HCT116 (cell line): Measurements from ENCODE around the gene LZTR1. TPM values are rescaled to one million over a fixed set of nuclear protein-coding genes. Genes with fewer than 3 reads are reported as not detected.

ENCODE experiments used
- ATAC-seq: fragments of 200-7000 bp; cut with Tn5 transposase; 2 replicates; pipeline ENCODE4 v1.9.1; 2020; ENCODE audit warnings: mild to moderate bottlenecking, moderate library complexity
- BruUV-seq: library from RNA; stranded (reverse); fragments of 400-500 nt; replicated peaks from 2 replicates; lab custom pipeline; 2021; lab: Mats Ljungman, UMichigan
- CTCF ChIA-PET: fragments of 300-600 bp; sonication (Branson Sonifier 250); formaldehyde crosslinking; loops from one replicate; lab custom pipeline; 2021; ENCODE audit warnings: antibody characterized with exemption; lab: Charles Lee
- POLR2A ChIA-PET: fragments of 300-600, 350-600 bp; sonication (Branson Sonifier 250); formaldehyde crosslinking; loops from one replicate; lab custom pipeline; 2021; ENCODE audit warnings: antibody characterized with exemption; lab: Charles Lee
- RAD21 ChIA-PET, 2 experiments: fragments of 300-600 bp; sonication (Branson Sonifier 250); formaldehyde crosslinking; loops; one replicate each; lab custom pipeline; 2023; ENCODE audit warnings: low total read pairs in 2 of 2; ENCODE audit not compliant: uncharacterized antibody in 2 of 2, unreplicated experiment in 2 of 2, low non-redundant PET in 1 of 2; lab: Charles Lee
- DNase-seq: peaks from one replicate; pipeline ENCODE4 v3.0.0-alpha.2; 2010; ENCODE audit warnings: low read depth, low spot score
- H2AFZ ChIP-seq: fragments of 200-600 bp; shearing (Covaris generic), sonication (generic); 2 replicates; pipeline ENCODE4 v1.6.1; 2017; ENCODE audit warnings: low read depth, mixed run types, mixed read lengths, antibody characterized with exemption, low read length; ENCODE audit not compliant: poor library complexity, severe bottlenecking
- H3K27ac ChIP-seq: 2 replicates; pipeline ENCODE4 v1.5.1; 2012; ENCODE audit warnings: low read depth, low read length
- H3K27me3 ChIP-seq: fragments of 200-600 bp; sonication (generic); 2 replicates; pipeline ENCODE4 v1.6.1; 2016; ENCODE audit warnings: mixed run types, low read length, mixed read lengths; ENCODE audit not compliant: insufficient read depth
- H3K36me3 ChIP-seq, 2 experiments: fragments of 200-500 bp in 1 of 2; fragments of 200-600 bp in 1 of 2; sonication (Bioruptor generic) in 1 of 2; sonication (generic) in 1 of 2; 2 replicates each; pipeline versions ENCODE4 v1.5.1 to v1.6.1; 2014 to 2016; ENCODE audit warnings: low read length in 2 of 2, inconsistent platforms in 1 of 2, mixed read lengths in 1 of 2, mixed run types in 1 of 2; ENCODE audit not compliant: insufficient read depth in 2 of 2, control insufficient read depth in 1 of 2
- H3K4me1 ChIP-seq, 2 experiments: fragments of 200-600 bp in 1 of 2; sonication (generic) in 1 of 2; 2 replicates each; pipeline versions ENCODE4 v1.5.1 to v1.6.1; 2012 to 2017; ENCODE audit warnings: low read length in 2 of 2, inconsistent platforms in 1 of 2, mild to moderate bottlenecking in 1 of 2, mixed read lengths in 1 of 2, mixed run types in 1 of 2, moderate library complexity in 1 of 2; ENCODE audit not compliant: insufficient read depth in 2 of 2, control insufficient read depth in 1 of 2
- H3K4me2 ChIP-seq: fragments of 200-600 bp; sonication (generic); 2 replicates; pipeline ENCODE4 v1.6.1; 2017; ENCODE audit warnings: mixed run types, low read length, mixed read lengths
- H3K4me3 ChIP-seq, 2 experiments: fragments of 200-600 bp in 1 of 2; sonication (generic) in 1 of 2; replicated peaks in 1 of 2; 2 replicates each; pipeline ENCODE4 v1.5.1; 2011 to 2016; ENCODE audit warnings: low read length in 2 of 2, control low read depth in 1 of 2, low read depth in 1 of 2, mild to moderate bottlenecking in 1 of 2, mixed read lengths in 1 of 2, mixed run types in 1 of 2
- H3K79me2 ChIP-seq: fragments of 200-600 bp; sonication (generic); 2 replicates; pipeline ENCODE4 v1.6.1; 2017; ENCODE audit warnings: mild to moderate bottlenecking, mixed run types, low read length, moderate library complexity, mixed read lengths; ENCODE audit not compliant: insufficient read depth
- H3K9ac ChIP-seq: fragments of 200-600 bp; sonication (generic); 2 replicates; pipeline ENCODE4 v1.6.1; 2016; ENCODE audit warnings: low read length, mixed read lengths
- H3K9me2 ChIP-seq: fragments of 200-600 bp; sonication (generic), shearing (Covaris generic); 2 replicates; pipeline ENCODE4 v1.6.1; 2017; ENCODE audit warnings: mixed run types, mild to moderate bottlenecking, moderate library complexity; ENCODE audit not compliant: insufficient read depth
- H3K9me3 ChIP-seq, 2 experiments: fragments of 200-500 bp in 1 of 2; fragments of 200-600 bp in 1 of 2; sonication (Bioruptor generic) in 1 of 2; sonication (generic) in 1 of 2; 2 replicates each; pipeline ENCODE4 v1.6.1; 2014 to 2017; ENCODE audit warnings: low read length in 2 of 2, mixed read lengths in 2 of 2, inconsistent platforms in 1 of 2, low read depth in 1 of 2, mild to moderate bottlenecking in 1 of 2, mixed run types in 1 of 2, moderate library complexity in 1 of 2; ENCODE audit not compliant: control insufficient read depth in 1 of 2, insufficient read depth in 1 of 2
- H4K20me1 ChIP-seq: fragments of 200-600 bp; sonication (generic), shearing (Covaris generic); 2 replicates; pipeline ENCODE4 v1.6.1; 2017; ENCODE audit warnings: mixed run types, mild to moderate bottlenecking, moderate library complexity; ENCODE audit not compliant: insufficient read depth
- ATF3 ChIP-seq: IDR thresholded peaks from 2 replicates; pipeline ENCODE4 v1.6.1; 2012
- CEBPB ChIP-seq: IDR thresholded peaks from 2 replicates; pipeline ENCODE4 v1.6.1; 2012; ENCODE audit warnings: low read depth
- CTCF ChIP-seq, 3 experiments: fragments of 200-600 bp in 1 of 3; sonication (generic) in 1 of 3; IDR thresholded peaks in 2 of 3; conservative IDR thresholded peaks in 1 of 3; 2 replicates each; pipeline ENCODE4 v1.5.1; 2012 to 2017; ENCODE audit warnings: low read depth in 2 of 3, low read length in 2 of 3, antibody characterized with exemption in 1 of 3, borderline replicate concordance in 1 of 3, control low read depth in 1 of 3, mild to moderate bottlenecking in 1 of 3, mixed read lengths in 1 of 3, mixed run types in 1 of 3, moderate library complexity in 1 of 3; ENCODE audit not compliant: insufficient read depth in 1 of 3
- EGR1 ChIP-seq: IDR thresholded peaks from 2 replicates; pipeline ENCODE4 v1.6.1; 2012; ENCODE audit warnings: low read depth
- ELF1 ChIP-seq: IDR thresholded peaks from 2 replicates; pipeline ENCODE4 v1.6.1; 2012; ENCODE audit warnings: low read depth, borderline replicate concordance
- EZH2 ChIP-seq: fragments of 200-600 bp; sonication (generic); IDR thresholded peaks from 2 replicates; pipeline ENCODE4 v1.6.1; 2017; ENCODE audit warnings: antibody characterized with exemption, mixed run types
- EZH2phosphoT487 ChIP-seq: fragments of 200-600 bp; IDR thresholded peaks from 2 replicates; pipeline ENCODE4 v1.6.1; 2018; ENCODE audit warnings: antibody characterized with exemption, borderline replicate concordance
- FOSL1 ChIP-seq: IDR thresholded peaks from 2 replicates; pipeline ENCODE4 v1.6.1; 2012; ENCODE audit warnings: low read depth
- JUND ChIP-seq: IDR thresholded peaks from 2 replicates; pipeline ENCODE4 v1.6.1; 2012
- MAX ChIP-seq: IDR thresholded peaks from 2 replicates; pipeline ENCODE4 v1.6.1; 2012
- RAD21 ChIP-seq: IDR thresholded peaks from 2 replicates; pipeline ENCODE4 v1.6.1; 2012; ENCODE audit warnings: low read depth, mild to moderate bottlenecking
- REST ChIP-seq: IDR thresholded peaks from 2 replicates; pipeline ENCODE4 v1.6.1; 2012; ENCODE audit warnings: low read depth
- SIN3A ChIP-seq: IDR thresholded peaks from 2 replicates; pipeline ENCODE4 v1.6.1; 2012; ENCODE audit warnings: low read depth
- SRF ChIP-seq: IDR thresholded peaks from 2 replicates; pipeline ENCODE4 v1.6.1; 2012; ENCODE audit warnings: low read depth
- YY1 ChIP-seq: IDR thresholded peaks from 2 replicates; pipeline ENCODE4 v1.6.1; 2011; ENCODE audit warnings: low read length, low read depth, moderate library complexity, mild to moderate bottlenecking; ENCODE audit not compliant: insufficient replicate concordance; ENCODE audit errors: extremely low read depth
- ZBTB33 ChIP-seq: IDR thresholded peaks from 2 replicates; pipeline ENCODE4 v1.6.1; 2011; ENCODE audit warnings: mild to moderate bottlenecking, low read length, moderate library complexity; ENCODE audit not compliant: insufficient replicate concordance; ENCODE audit errors: extremely low read depth
- ZNF274 ChIP-seq: fragments of 200-500 bp; sonication (Bioruptor generic); IDR thresholded peaks from 2 replicates; pipeline ENCODE4 v1.6.1; 2014; ENCODE audit warnings: mild to moderate bottlenecking, low read depth, low read length, inconsistent platforms
- intact Hi-C: fragments of 100-400 bp; cut with micrococcal nuclease; formaldehyde crosslinking; loops from 2 replicates; pipeline ENCODE4 v1.10.0; 2022
- total RNA-seq: library from RNA; stranded (reverse); gene quantifications from one replicate; pipeline ENCODE4 v1.2.1, GENCODE V29; 2021; ENCODE audit not compliant: unreplicated experiment

LZTR1 gene
- total RNA-seq, 1 experiment from 2014 or later = 56.5 TPM

- ChIA-PET CTCF (no interaction called here), POLR2A (no interaction called here), RAD21 (no interaction called here)
- Histone ChIP-seq H3K27ac (no peak overlapping the region), H3K4me3 (no peak overlapping the region), H3K79me2 (no peaks in the 10 kb centered on the region), H3K4me2 (no peak overlapping the region), H3K27me3 (no peaks in the 10 kb centered on the region), H4K20me1 (no peaks in the 10 kb centered on the region), H3K9ac (no peak overlapping the region), H3K4me1 (no peaks in the 10 kb centered on the region), H2AFZ (no peak overlapping the region), H3K9me2 (no peaks in the 10 kb centered on the region), H3K36me3 (no peaks in the 10 kb centered on the region), H3K9me3 (no peaks in the 10 kb centered on the region)
- DNase-seq (no peak), ATAC-seq (no peak)
- intact Hi-C loops = no loop called here
- no TSS peak for BruUV-seq
- no peak for TF ChIP-seq SRF
- TF ChIP-seq ATF3 = no peak
- no peak for TF ChIP-seq ZNF274
- no peak for TF ChIP-seq YY1
- TF ChIP-seq EZH2 = no peak
- TF ChIP-seq REST = no peak
- TF ChIP-seq MAX = no peak
- TF ChIP-seq EZH2phosphoT487 = no peak
- TF ChIP-seq EGR1 = no peak
- no peak for TF ChIP-seq SIN3A
- no peak for TF ChIP-seq JUND
- TF ChIP-seq ZBTB33 = no peak
- TF ChIP-seq ELF1 = no peak
- TF ChIP-seq FOSL1 = no peak
- TF ChIP-seq CTCF (IDR thresholded peaks at IDR 0.05 in 2 of 3, conservative IDR thresholded peaks at IDR 0.05 in 1 of 3; ENCODE audit: borderline replicate concordance in 1 of 3, insufficient read depth in 1 of 3, low read depth in 2 of 3, low read length in 2 of 3) = no peak
- no peak for TF ChIP-seq RAD21
- no peak for TF ChIP-seq CEBPB
Measured at GRCh38 chr22:21025763-21026755, 44.0 kb downstream of the LZTR1 start.
